ENCODE results near the gene MACROD2.
"Not testable (repeated sequence)": the region's sequence is repeated elsewhere in the genome, so short reads cannot be mapped to it uniquely, and the experiment has no call there.

MACROD2 gene

GRCh38 chr20:15141861-15142260, 1146.5 kb downstream of the MACROD2 start:
- no peak for FAIRE-seq

GRCh38 chr20:15143478-15143877, 1148.2 kb downstream of the MACROD2 start:
- FAIRE-seq: no peak

GRCh38 chr20:15144916-15145315, 1149.6 kb downstream of the MACROD2 start:
- FAIRE-seq: no peak

GRCh38 chr20:15146948-15147347, 1151.6 kb downstream of the MACROD2 start:
- no peak for FAIRE-seq

- FAIRE-seq: no peak
Observed at GRCh38 chr20:15154070-15154469, 1158.8 kb downstream of the MACROD2 start.

- FAIRE-seq: no peak
Observed at GRCh38 chr20:15155848-15156401, 1160.6 kb downstream of the MACROD2 start.

GRCh38 chr20:15158533-15158932, 1163.2 kb downstream of the MACROD2 start:
- no peak for FAIRE-seq

- FAIRE-seq: no peak
Observed at GRCh38 chr20:15162079-15162647, 1166.8 kb downstream of the MACROD2 start.

- FAIRE-seq: no peak
Observed at GRCh38 chr20:15163632-15164031, 1168.3 kb downstream of the MACROD2 start.

- FAIRE-seq: no peak
Observed at GRCh38 chr20:15164726-15165125, 1169.4 kb downstream of the MACROD2 start.

GRCh38 chr20:15166744-15167143, 1171.4 kb downstream of the MACROD2 start:
- FAIRE-seq: peak; percentile 82

GRCh38 chr20:15171016-15171415, 1175.7 kb downstream of the MACROD2 start:
- FAIRE-seq: no peak

GRCh38 chr20:15176929-15177328, 1181.6 kb downstream of the MACROD2 start:
- FAIRE-seq: no peak

GRCh38 chr20:15178581-15178980, 1183.3 kb downstream of the MACROD2 start:
- no peak for FAIRE-seq

- FAIRE-seq: no peak
Observed at GRCh38 chr20:15179381-15179780, 1184.1 kb downstream of the MACROD2 start.

GRCh38 chr20:15179781-15180180, 1184.5 kb downstream of the MACROD2 start:
- FAIRE-seq: no peak

GRCh38 chr20:15185322-15185721, 1190.0 kb downstream of the MACROD2 start:
- FAIRE-seq: no peak

GRCh38 chr20:15185913-15186312, 1190.6 kb downstream of the MACROD2 start:
- FAIRE-seq: no peak

- FAIRE-seq: no peak
Observed at GRCh38 chr20:15187612-15188011, 1192.3 kb downstream of the MACROD2 start.

- FAIRE-seq: no peak
Observed at GRCh38 chr20:15188415-15188814, 1193.1 kb downstream of the MACROD2 start.

GRCh38 chr20:15191082-15191723, 1195.9 kb downstream of the MACROD2 start:
- no peak for FAIRE-seq

- no peak for FAIRE-seq
Observed at GRCh38 chr20:15195378-15195777, 1200.1 kb downstream of the MACROD2 start.

GRCh38 chr20:15196547-15197255, 1201.4 kb downstream of the MACROD2 start:
- FAIRE-seq: no peak

GRCh38 chr20:15198017-15198416, 1202.7 kb downstream of the MACROD2 start:
- not testable (repeated sequence) for FAIRE-seq

Data from colon (tissue), 2 donors.